NB4 (cell line): Measurements from ENCODE around the gene KRT7.

Experiments used
- MYC ChIP-seq: IDR thresholded peaks from 2 replicates; pipeline ENCODE4 v1.6.1; 2011; ENCODE audit warnings: low read depth, low read length
- POLR2A ChIP-seq: IDR thresholded peaks from 2 replicates; pipeline ENCODE4 v1.6.1; 2011; ENCODE audit warnings: mild to moderate bottlenecking; ENCODE audit not compliant: insufficient read length; ENCODE audit errors: extremely low read depth
- TF ChIP-seq, protein P1 (sequence below): IDR thresholded peaks from one replicate; pipeline ENCODE4 v1.5.1; 2012; ENCODE audit warnings: low read depth, low read length

DNA sequence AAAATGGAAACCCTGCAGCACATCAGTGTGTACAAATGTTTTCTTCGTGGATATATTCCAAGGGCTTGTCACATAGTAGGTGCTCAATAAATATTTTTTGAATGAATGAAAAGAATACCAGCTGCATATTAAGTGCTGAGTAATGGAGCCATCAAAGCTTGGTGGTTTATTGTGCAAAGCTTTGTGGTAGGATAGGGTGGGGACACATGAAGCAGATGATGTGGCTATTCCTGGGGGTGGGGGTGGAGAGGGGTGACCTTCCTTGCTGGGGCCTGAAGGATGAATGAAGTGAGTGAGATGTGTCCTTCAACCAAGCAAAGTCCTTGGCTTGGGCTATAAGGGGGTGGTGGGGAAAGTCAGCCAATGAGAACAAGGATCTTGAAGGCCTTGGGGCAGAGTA is 62.6 kb downstream of the KRT7 start:
- TF ChIP-seq, protein P1, sequence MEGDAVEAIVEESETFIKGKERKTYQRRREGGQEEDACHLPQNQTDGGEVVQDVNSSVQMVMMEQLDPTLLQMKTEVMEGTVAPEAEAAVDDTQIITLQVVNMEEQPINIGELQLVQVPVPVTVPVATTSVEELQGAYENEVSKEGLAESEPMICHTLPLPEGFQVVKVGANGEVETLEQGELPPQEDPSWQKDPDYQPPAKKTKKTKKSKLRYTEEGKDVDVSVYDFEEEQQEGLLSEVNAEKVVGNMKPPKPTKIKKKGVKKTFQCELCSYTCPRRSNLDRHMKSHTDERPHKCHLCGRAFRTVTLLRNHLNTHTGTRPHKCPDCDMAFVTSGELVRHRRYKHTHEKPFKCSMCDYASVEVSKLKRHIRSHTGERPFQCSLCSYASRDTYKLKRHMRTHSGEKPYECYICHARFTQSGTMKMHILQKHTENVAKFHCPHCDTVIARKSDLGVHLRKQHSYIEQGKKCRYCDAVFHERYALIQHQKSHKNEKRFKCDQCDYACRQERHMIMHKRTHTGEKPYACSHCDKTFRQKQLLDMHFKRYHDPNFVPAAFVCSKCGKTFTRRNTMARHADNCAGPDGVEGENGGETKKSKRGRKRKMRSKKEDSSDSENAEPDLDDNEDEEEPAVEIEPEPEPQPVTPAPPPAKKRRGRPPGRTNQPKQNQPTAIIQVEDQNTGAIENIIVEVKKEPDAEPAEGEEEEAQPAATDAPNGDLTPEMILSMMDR: no peak
- no peak for TF ChIP-seq POLR2A
- TF ChIP-seq MYC: no peak
